ENCODE data around the gene PRIM2. TPM values are rescaled to one million over a fixed set of nuclear protein-coding genes. Genes with fewer than 3 reads are reported as not detected.
A peak's percentile ranks its signal among the peaks of the same experiment; 100 is the strongest.
"Not testable (repeated sequence)": the region's sequence is repeated elsewhere in the genome, so short reads cannot be mapped to it uniquely, and the experiment has no call there.

PRIM2 gene
- total RNA-seq, 1 experiment from 2014 or later = 29.9 TPM

DNA sequence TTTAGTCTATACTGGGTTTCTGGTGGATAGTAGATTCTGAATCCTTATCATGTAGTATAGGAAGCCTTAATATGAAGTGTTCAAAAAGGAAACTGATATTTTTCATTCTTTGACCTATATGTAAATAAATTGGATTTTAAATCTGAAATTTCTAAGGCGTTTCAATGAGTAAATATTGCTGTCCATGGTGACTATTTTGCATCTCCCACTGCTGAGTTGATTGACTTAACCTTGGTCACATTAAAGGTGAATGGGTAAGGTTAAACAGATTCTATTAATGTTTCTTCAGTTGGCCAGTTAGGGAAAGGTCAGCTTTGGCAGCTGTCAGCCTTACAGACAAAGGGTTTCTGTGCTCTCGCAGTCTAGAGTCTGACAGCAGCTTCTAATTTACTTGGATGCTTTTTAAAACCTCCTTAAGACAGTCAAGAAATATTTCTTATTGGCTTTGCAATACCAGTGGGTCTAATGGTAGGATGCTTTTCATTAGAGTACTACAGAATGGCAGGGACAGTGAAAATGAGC, 24.8 kb downstream of the PRIM2 start:
- in situ Hi-C loops (cut with HindIII; ENCODE audit: low pct_unique_long_range_greater_than_20kb, low sequenced_read_pairs) = no loop called here
- DNase-seq (ENCODE audit: low read depth, low spot score) = peak; percentile 57

DNA sequence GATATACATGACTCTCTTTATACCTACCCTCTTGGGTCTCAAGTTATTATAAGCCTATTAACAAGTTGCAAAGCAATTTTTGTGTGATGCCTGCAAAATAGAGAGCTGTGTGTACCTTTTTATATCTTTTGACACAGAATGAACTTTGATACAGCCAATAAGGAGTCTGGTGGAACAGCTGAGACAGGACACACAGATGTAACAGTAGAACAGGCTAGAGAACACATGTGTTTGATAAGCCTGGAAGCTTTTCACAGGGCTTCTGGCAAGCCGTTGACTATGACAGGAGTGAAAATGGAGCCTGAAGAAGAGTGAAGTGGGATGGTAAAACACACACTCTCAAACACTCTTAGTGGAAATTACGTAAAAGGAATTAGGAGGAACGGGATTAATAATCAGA, 25.9 kb downstream of the PRIM2 start:
- in situ Hi-C loops (cut with HindIII; ENCODE audit: low pct_unique_long_range_greater_than_20kb, low sequenced_read_pairs); DNase-seq (ENCODE audit: low read depth, low spot score): not testable (repeated sequence)

DNA sequence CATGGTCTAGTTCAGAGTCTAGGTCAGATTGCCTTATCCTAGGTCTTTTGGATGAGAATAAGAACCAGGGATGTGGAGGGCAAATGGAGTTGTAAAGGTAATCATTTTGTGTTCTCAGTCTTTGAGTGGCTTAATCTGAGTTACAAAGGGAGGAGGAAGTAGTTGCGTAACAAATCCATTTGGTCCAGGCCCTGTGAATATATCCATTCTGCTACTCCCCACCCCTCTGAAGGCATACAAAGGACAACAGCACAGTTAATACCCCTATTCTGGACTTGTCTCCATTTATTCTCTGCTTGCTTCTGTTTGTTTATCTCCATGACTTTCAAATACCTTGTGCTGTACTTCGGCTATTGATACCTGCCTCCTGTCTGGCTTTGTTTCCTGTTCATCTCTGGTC, 29.3 kb downstream of the PRIM2 start:
- in situ Hi-C loops (cut with HindIII; ENCODE audit: low pct_unique_long_range_greater_than_20kb, low sequenced_read_pairs) = not testable (repeated sequence)
- peak; percentile 18 for DNase-seq (ENCODE audit: low read depth, low spot score)

DNA sequence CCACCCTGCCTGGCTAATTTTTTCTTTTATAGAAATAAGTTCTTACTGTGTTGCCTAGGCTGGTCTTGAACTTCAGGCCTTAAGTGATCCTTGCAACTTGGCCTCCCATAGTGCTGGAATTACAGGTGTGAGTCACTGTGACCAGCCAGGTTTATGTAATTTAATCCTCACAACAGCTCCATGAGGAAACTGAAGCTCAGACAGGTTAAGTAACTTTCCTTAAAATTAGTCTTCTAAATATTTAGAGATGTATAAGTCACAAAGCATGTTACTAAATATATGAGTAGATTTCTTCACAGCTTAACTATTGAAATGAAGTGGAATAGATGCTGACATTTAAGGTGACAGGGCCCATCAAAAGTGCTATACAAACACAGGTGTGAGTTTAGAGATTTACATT, 30.2 kb downstream of the PRIM2 start:
- DNase-seq (ENCODE audit: low read depth, low spot score); in situ Hi-C loops (cut with HindIII; ENCODE audit: low pct_unique_long_range_greater_than_20kb, low sequenced_read_pairs): not testable (repeated sequence)

DNA sequence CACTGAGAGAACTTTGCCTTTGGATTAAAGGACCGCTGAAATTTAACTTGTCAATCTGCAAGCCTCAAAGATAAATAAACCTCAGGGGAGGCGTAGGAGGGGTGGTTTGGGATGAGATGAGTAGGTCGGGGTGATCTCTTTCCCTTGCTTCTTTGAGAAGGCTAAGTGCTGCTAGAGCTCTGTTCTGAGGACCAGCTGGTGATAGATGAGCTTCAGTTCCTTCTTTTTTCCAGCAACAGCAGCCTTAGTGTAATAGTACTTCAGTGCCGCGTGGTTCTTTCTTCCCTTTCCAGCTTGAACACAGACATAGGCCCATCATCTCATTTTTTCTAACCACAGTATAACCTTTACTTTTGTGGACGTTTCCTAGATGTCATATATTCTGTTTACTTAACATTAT, 33.0 kb downstream of the PRIM2 start:
- DNase-seq (ENCODE audit: low read depth, low spot score); in situ Hi-C loops (cut with HindIII; ENCODE audit: low pct_unique_long_range_greater_than_20kb, low sequenced_read_pairs): not testable (repeated sequence)

DNA sequence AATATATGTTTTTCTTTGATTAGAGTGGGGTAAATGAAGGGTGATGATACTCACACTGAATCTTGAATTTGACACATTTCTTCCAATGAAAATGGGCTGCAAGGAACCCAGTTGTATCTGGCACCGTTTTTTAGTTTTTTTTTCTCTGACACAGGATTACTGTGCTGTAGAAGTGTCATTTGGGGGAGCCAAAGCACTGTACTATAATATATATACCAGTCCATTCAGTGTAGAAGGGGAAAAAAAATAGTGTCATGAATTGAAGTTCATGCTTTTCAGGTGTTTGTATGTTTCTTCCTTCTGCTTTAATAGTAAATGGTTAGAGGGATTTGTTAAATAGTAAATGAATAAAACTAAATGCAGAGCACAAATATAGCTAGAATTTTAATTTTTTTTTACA, 35.2 kb downstream of the PRIM2 start:
- DNase-seq (ENCODE audit: low read depth, low spot score) = peak; percentile 10
- in situ Hi-C loops (cut with HindIII; ENCODE audit: low pct_unique_long_range_greater_than_20kb, low sequenced_read_pairs) = not testable (repeated sequence)

DNA sequence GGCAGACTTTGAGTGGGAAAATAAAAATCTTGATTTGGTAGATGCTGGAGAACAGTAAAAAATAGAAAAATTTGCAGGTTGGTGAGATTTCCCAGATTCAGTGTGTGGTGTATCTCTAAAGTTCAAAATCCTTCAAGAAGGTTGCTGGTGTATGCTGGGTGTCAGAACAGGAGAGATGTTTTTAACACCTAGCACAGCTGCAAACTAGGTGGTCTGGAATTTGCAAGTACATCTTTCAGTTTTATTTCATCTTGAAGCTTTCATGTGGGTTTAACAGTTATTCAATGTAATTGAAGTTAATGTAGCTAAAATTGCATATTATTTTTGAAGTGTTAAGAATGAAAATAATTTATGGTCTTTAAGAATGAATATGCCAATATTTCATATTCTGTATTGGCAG, 40.9 kb downstream of the PRIM2 start:
- DNase-seq (ENCODE audit: low read depth, low spot score); in situ Hi-C loops (cut with HindIII; ENCODE audit: low pct_unique_long_range_greater_than_20kb, low sequenced_read_pairs): not testable (repeated sequence)

DNA sequence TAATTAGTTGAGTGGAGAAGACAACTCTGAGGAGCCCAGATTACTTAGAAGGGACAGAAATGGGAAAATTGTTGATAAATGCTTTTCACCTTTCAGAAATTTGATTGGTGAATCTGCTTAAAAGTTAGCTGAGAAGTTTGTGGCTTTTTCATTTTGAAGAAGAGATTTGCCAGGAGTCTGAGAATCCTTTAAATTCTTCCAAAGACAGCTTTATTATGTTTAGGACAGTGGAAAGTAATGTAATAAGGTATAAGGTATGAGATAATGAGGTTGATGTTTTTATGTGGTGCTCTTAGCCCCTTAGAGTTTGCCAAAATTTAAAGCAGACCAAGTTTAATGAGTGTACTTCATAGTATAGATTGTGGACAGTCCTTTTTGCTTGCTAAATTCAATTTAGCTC, 42.3 kb downstream of the PRIM2 start:
- in situ Hi-C loops (cut with HindIII; ENCODE audit: low pct_unique_long_range_greater_than_20kb, low sequenced_read_pairs) = not testable (repeated sequence)

DNA sequence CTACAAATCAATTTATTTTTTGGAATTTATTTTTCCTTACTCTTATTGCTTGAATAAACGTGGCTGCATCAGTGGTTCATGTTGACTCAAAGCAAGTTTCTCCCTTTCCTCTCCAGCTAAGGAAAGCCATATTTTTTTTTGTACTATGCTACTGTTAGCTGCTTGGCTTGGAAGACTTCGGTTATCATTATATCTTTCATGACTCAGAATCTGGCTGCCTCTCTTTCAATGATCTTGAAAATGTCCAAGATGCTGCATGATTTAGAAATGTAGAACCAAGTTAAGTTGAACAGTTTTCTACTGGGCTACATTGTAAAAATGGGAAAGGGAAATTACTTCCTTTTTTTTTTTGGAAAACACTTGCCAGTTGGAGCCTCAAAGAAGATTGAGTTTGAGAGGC, 44.9 kb downstream of the PRIM2 start:
- in situ Hi-C loops (cut with HindIII; ENCODE audit: low pct_unique_long_range_greater_than_20kb, low sequenced_read_pairs); DNase-seq (ENCODE audit: low read depth, low spot score): not testable (repeated sequence)

More for the DNA sequence above, 42.3 kb downstream of the PRIM2 start:
- DNase-seq (ENCODE audit: low read depth, low spot score) = not testable (repeated sequence)

DNA sequence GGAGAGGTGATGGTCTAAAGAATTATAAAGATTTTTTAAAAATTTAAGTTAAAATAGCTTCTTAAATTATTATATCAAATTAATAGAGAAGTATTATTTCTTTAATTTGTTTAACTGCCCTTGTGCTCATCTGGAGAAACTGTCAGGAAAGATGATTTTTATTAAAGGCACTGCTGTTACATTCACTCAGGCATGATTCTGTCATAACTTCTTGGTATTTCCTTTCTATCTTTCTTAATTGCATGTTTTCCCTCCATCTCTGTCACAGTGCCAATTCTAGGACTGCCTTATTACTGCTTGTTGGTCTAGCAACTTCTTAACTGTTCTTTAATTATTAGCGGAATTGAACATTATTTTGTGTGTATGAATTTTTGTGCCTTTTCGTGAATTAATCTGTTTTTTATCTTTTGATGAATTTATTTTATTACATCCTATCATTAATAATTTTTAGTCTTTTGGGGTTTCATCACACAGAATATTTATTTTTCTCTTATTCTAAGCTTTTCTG, 47.7 kb downstream of the PRIM2 start:
- in situ Hi-C loops (cut with HindIII; ENCODE audit: low pct_unique_long_range_greater_than_20kb, low sequenced_read_pairs); DNase-seq (ENCODE audit: low read depth, low spot score): not testable (repeated sequence)

DNA sequence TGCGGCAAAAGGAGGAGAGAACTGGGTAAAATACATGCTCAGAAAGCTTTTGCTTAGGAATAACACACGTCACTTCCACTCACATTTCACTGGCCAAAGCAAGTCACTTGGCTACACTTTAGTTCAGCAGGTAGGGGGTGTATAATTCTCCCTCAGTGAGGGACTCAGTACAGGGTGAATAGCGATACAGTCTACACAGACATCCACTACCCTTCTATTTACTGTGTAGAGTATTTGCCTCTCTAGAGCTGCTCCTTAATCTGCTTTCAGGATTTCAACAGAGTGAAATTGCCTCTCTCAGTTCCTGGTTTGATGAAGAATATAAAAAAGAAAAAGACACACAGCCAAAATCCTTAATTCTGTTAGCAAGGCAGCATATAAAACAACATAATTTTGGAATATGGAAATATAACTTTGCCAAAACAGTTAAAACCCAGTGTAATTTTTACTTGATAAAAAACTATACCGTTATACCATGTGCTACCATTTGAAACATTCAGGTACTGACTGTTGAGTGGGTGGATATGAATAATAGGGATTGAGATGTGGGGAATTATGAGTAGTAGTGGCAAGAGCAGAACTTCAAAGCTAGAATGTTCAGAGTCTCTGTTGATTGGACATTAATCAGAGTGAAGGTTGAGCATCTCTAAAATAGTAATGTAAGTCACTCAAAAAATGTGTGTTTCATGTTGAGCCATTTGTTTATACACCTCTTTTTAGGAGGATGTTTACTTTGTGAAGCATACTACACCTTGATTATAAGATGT, 51.7 kb downstream of the PRIM2 start:
- in situ Hi-C loops (cut with HindIII; ENCODE audit: low pct_unique_long_range_greater_than_20kb, low sequenced_read_pairs) = not testable (repeated sequence)

DNA sequence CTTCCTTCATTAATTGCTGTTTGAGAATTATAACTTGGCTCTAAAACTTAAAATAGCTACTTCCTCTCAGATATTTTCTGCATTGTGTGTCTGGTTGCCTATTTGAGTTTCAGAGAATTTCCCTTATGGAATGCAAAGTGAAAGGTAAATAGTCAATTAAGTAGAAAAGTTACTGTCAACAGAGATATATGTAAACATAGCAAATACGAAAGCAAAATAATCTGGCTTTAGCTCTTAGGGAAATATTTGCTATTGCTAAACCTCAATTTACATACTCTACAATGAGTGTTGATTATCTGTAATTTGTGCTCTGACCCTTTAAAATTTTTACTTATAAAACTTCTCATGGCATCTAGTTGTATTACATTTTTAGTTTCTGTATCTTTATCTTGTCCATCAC, 54.3 kb downstream of the PRIM2 start:
- in situ Hi-C loops (cut with HindIII; ENCODE audit: low pct_unique_long_range_greater_than_20kb, low sequenced_read_pairs); DNase-seq (ENCODE audit: low read depth, low spot score): not testable (repeated sequence)

More for the DNA sequence above, 51.7 kb downstream of the PRIM2 start:
- not testable (repeated sequence) for DNase-seq (ENCODE audit: low read depth, low spot score)

DNA sequence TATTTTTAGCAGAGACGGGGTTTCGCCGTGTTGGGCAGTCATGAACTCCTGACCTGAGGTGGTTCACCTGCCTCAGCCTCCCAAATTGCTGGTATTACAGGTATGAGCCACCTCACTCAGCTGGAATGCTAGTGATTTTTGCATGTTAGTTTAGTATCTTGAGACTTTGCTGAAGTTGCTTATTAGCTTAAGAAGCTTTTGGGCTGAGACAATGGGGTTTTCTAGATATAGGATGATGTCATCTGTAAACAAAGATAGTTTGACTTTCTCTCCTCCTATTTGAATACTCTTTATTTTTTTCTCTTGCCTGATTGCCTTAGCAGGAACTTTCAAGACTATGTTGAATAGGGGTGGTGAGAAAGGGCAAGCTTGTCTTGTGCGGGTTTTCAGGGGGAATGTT, 57.3 kb downstream of the PRIM2 start:
- DNase-seq (ENCODE audit: low read depth, low spot score); in situ Hi-C loops (cut with HindIII; ENCODE audit: low pct_unique_long_range_greater_than_20kb, low sequenced_read_pairs): not testable (repeated sequence)

DNA sequence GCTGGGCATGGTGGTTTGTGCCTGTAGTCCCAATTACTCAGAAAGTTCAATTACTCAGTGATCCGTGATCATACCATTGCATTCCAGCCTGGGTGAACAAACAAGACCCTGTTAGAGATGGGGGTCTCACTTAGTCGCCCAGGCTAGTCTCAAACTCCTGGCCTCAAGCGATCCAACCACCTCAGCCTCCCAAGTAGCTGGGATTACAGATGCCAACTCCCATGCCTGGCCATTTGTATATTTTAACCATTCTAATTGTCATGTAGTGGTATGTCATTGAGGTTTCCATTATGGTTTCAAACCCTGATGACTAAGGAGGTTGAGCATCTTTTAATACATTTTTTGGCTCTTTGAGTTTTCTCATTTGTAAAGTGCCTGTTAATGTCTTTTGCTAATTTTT, 58.7 kb downstream of the PRIM2 start:
- DNase-seq (ENCODE audit: low read depth, low spot score); in situ Hi-C loops (cut with HindIII; ENCODE audit: low pct_unique_long_range_greater_than_20kb, low sequenced_read_pairs): not testable (repeated sequence)

DNA sequence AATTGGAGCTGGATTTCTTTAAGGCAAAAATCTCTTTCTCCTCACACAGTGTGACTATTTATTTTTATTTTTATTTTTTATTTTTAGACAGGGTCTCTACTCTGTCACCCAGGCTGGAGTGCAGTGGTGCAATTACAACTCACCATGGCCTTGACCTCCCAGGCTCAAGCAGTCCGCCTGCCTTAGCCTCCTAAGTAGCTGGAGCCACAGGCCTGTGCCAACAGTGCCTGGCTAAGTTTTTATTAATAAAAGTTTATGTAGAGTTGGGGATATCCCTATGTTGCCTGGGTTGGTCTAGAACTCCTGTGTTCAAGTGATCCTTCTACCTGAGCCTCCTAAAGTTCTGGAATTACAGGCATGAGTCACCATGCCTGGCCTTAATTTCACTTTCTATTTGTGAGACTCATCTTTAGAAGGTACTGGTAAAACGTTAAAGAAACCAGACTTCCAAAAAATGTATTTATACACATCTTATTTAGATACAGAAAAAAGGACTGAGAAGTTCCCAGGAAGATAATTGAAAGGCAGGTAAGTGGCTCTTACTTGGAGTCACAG, 71.7 kb downstream of the PRIM2 start:
- DNase-seq (ENCODE audit: low read depth, low spot score); in situ Hi-C loops (cut with HindIII; ENCODE audit: low pct_unique_long_range_greater_than_20kb, low sequenced_read_pairs): not testable (repeated sequence)

DNA sequence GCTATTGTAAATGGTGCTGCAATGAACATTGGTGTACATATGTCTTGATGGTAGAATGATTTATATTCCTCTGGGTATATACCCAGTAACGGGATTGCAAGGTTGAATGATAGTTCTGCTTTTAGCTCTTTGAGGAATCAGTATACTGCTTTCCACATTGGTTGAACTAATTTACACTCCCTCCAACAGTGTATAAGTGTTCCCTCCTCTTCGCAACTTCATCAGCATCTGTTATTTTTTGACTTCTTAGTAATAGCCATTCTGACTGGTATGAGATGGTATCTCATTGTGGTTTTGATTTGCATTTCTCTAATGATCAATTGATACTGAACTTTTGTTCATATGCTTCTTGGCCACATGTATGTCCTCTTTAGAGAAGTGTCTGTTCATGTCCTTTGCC, 73.4 kb downstream of the PRIM2 start:
- in situ Hi-C loops (cut with HindIII; ENCODE audit: low pct_unique_long_range_greater_than_20kb, low sequenced_read_pairs); DNase-seq (ENCODE audit: low read depth, low spot score): not testable (repeated sequence)

DNA sequence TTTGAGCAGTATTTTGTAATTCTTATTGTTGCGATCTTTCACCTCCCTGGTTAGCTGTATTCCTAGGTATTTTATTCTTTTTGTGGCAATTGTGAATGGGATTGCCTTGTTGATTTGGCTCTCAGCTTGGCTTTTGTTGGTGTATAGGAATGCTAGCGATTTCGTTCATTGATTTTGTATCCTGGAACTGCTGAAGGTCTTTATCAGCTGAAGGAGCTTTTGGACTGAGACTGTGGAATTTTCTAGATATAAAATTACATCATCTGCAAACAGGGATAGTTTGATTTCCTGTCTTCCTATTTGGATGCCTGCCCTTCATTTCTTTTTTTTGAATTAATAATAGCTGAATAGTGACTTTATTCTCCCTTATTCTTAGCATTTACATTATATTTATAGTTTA, 74.6 kb downstream of the PRIM2 start:
- DNase-seq (ENCODE audit: low read depth, low spot score); in situ Hi-C loops (cut with HindIII; ENCODE audit: low pct_unique_long_range_greater_than_20kb, low sequenced_read_pairs): not testable (repeated sequence)

DNA sequence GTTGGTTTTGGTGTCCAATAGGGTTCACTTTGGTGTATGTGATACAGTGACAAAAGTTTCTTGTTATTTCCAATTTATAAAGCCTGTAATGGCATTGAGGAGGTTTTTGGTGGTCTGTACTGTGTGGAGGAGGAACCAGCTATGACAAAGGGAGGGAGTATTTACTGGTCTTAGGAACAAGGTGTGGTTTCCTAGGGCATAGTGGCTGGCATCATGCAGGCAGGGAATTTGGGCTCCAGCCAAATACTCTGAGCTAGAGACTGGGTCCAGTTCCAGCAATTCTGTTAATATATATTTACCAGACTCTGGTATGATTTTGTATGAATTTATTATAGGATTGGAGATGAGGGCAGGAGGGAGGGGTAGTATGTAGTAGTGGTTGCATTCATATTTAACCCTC, 101.9 kb downstream of the PRIM2 start:
- in situ Hi-C loops (cut with HindIII; ENCODE audit: low pct_unique_long_range_greater_than_20kb, low sequenced_read_pairs); DNase-seq (ENCODE audit: low read depth, low spot score): not testable (repeated sequence)

DNA sequence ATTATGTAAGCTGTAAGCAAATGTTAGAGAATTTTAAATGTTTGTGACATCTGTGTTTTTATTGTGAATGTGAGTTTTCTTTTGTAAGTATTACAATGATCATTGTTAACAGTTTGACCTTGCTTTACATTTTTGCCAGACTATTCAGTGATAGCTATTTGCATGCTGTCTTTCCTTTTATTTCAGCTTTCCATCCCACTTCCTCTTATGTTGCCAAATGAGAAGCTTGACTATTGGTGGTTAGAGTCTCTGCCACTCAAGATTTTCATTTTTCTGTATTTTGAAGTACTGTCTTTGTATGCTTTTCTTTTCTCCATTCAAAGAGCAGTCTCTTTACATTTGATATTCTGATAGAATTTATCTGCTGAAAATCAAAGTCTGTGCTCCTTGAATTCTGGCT, 104.1 kb downstream of the PRIM2 start:
- in situ Hi-C loops (cut with HindIII; ENCODE audit: low pct_unique_long_range_greater_than_20kb, low sequenced_read_pairs) = no loop called here
- DNase-seq (ENCODE audit: low read depth, low spot score) = no peak

Measured in SK-MEL-5 (cell line).